ENCODE results near the gene CTR9.
"Not testable (repeated sequence)": the region's sequence is repeated elsewhere in the genome, so short reads cannot be mapped to it uniquely, and the experiment has no call there.

The CTR9 gene

DNA sequence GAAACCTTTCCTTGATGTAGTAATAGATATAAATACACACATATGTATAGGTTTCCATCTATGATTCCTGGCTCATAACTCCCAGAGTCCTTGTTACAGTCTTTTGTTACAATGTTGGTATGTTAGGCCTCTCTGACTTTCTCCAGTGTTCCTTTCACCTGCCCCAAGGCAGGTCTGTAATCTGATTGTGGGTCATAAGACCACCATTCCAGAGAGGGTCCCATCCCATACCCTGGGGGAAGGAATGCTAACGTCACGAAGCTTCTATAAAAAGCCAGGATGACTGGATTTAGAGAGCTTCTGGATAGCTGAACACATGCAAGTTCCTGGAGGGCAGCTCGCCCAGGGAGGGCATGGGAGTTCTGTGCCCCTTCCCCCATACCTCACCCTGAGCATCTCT lies 71.4 kb downstream of the CTR9 start:
- DNase-seq (ENCODE audit: low read depth, low spot score) = not testable (repeated sequence)

- DNase-seq (ENCODE audit: low read depth, low spot score) = no peak
Observed at GRCh38 chr11:10823152-10823579, 72.1 kb downstream of the CTR9 start.

- DNase-seq (ENCODE audit: low read depth, low spot score) = no peak
Observed at GRCh38 chr11:10824888-10825287, 73.8 kb downstream of the CTR9 start.

GRCh38 chr11:10828402-10828801 lies 77.4 kb downstream of the CTR9 start:
- no peak for DNase-seq (ENCODE audit: low read depth, low spot score)

GRCh38 chr11:10829139-10829538 lies 78.1 kb downstream of the CTR9 start:
- no peak for DNase-seq (ENCODE audit: low read depth, low spot score)
